GM23248 (cell line): Measurements from ENCODE around the gene TLCD4.

Experiments used
- EZH2 ChIP-seq: fragments of 200-600 bp; sonication (generic); IDR thresholded peaks from 2 replicates; pipeline ENCODE4 v1.6.1; 2018; ENCODE audit warnings: antibody characterized with exemption, mild to moderate bottlenecking; ENCODE audit not compliant: insufficient read depth, poor library complexity, severe bottlenecking
- EZH2phosphoT487 ChIP-seq: fragments of 200-600 bp; sonication (generic); IDR thresholded peaks from 2 replicates; pipeline ENCODE4 v1.6.1; 2018; ENCODE audit warnings: antibody characterized with exemption, moderate library complexity, mild to moderate bottlenecking, low read depth; ENCODE audit not compliant: insufficient read depth

GRCh38 chr1:95111014-95111413, 6.1 kb upstream of the TLCD4 start:
- TF ChIP-seq EZH2 = no peak
- TF ChIP-seq EZH2phosphoT487 = no peak
